Activated naive CD4-positive, alpha-beta T cell treated with anti-CD3 and anti-CD28 coated beads, Interleukin-2, amount 50 U/mL, for 72 hours (primary cell): ENCODE results near the gene FRS2. TPM values are rescaled to one million over a fixed set of nuclear protein-coding genes. Genes with fewer than 3 reads are reported as not detected.
A peak's percentile ranks its signal among the peaks of the same experiment; 100 is the strongest.

Source experiments
- ATAC-seq, 2 donors: fragments of 150-1000 bp; cut with Tn5 transposase; 2 replicates each; pipeline ENCODE4 v1.10.0; 2021; ENCODE audit warnings: mild to moderate bottlenecking in 2 of 2, moderate library complexity in 2 of 2
- DNase-seq, 2 donors: peaks; one replicate each; pipeline ENCODE4 v3.0.0; 2021 to 2022; ENCODE audit warnings: low spot score in 2 of 2
- H3K27ac Mint-ChIP-seq, 2 donors: one replicate each; pipeline ENCODE4 v1.8.0; 2022; ENCODE audit warnings: mild to moderate bottlenecking in 2 of 2, mixed read lengths in 2 of 2
- H3K36me3 Mint-ChIP-seq, 2 donors: one replicate each; pipeline ENCODE4 v1.8.0; 2022; ENCODE audit warnings: mixed read lengths in 2 of 2
- H3K9me3 Mint-ChIP-seq, 2 donors: one replicate each; pipeline ENCODE4 v1.8.0; 2022; ENCODE audit warnings: mixed read lengths in 2 of 2
- total RNA-seq, 2 donors: library from RNA; stranded (reverse); gene quantifications; one replicate each; pipeline ENCODE4 v1.2.3, GENCODE V29; 2022

The FRS2 gene
- total RNA-seq, 2 donors from 2014 or later = 13.1 to 15.5 TPM

DNA sequence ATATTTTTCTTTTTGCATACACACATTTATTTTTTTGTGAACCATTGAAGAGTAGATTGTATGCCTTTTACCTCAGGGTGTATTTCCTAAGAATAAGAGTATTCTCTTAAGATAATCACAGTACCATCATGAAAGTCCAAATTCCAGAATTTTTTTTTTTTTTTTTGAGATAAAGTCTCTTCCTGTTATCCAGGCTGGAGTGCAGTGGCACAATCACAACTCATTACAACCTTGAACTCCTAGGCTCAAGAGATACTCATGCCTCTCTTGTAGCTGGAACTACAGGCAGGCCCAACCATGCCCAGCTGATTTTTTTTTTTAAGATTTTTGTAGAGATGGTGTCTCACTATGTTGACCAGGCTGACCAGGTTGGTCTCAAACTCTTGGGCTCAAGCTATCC, 10.9 kb downstream of the FRS2 start:
- DNase-seq (no peak), ATAC-seq (no peak)
- Mint-ChIP-seq H3K27ac (no peak overlapping the region), H3K36me3 (peaks cover 0 to 20% of the 10 kb centered on the region in 2 donors), H3K9me3 (no peaks in the 10 kb centered on the region)

DNA sequence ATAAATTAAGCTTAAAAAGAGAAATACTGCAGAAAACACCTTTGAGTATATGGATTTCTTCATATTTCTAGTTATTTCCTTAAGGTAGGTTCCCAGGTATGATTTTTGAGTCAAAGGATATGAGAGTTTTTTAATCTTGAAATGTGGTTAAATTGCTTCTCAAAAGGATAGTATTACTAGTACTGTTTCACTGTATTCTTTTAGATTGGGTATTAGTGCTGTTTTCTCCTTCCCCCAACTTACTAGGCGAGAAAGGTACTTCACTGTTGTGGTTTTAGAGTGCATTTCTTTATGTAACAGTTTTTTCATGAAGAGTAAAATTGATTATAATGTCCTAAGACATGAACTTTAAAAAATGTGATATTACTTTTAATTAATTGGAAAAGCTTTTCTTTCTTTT, 13.5 kb downstream of the FRS2 start:
- peak in 1 of 2 donors; percentile 70 for ATAC-seq
- Mint-ChIP-seq H3K9me3 (peaks cover 0 to 7% of the 10 kb centered on the region in 2 donors), H3K27ac (no peak overlapping the region), H3K36me3 (peaks cover 8 to 39% of the 10 kb centered on the region in 2 donors)
- no peak for DNase-seq

DNA sequence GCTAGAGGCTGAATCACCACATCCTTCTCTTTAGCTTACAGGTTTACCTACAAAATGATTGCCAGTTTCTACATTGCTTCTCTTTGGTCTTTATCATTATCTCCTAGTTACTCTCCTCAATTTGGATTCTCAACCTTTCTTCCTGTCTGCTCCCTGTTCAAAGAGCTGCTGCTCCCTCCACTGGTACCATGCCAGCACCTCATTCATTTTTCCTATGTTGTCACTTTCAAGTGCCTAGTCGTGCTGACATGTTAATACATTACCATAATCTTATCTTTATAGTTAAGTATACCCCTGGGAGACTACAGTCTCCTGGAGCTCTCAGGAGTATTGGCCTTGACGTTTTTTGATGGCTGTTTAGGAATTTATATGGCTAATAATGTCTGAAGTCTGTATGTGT, 14.2 kb downstream of the FRS2 start:
- Mint-ChIP-seq H3K36me3 (peaks cover 8 to 39% of the 10 kb centered on the region in 2 donors), H3K27ac (peak overlapping the region in 1 of 2 donors; percentile 16), H3K9me3 (peaks cover 0 to 7% of the 10 kb centered on the region in 2 donors)
- no peak for DNase-seq
- ATAC-seq = no peak

DNA sequence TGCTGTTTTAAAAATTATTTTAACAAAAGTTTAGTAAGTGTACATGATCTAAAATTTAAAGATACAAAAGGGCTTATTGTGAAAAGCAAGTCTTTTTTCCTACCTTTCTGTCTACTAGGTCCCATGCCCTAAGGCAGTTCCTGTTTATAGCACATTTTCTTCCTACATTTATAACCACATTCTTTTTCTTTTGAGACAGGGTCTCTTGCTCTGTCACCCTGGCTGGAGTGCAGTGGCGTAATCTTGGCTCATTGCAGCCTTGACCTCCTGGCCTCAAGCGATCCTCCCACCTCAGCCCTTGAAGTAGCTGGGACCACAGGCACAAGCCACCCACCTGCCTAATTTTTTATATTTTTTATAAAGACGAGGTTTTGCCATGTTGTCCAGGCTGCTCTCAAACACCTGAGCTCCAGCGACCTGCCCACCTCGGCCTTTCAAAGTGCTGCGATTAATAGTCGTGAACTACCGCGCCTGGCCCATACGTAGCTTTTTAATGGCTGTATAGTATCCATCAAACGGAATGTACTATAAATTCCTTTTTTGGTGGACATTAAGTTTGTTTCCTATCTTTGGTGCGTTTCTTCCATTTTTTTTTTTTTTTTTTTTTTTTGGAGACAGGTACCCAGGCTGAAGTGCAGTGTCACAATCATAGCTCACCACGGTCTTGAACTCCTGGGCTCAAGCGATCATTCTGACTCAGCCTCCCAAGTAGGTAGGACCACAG, 20.9 kb downstream of the FRS2 start:
- no peak for ATAC-seq
- no peak for DNase-seq
- peaks cover 0 to 7% of the 10 kb centered on the region in 2 donors for H3K9me3 Mint-ChIP-seq
- peak overlapping the region in 1 of 2 donors; percentile 5 for H3K27ac Mint-ChIP-seq
- peaks cover 8 to 27% of the 10 kb centered on the region in 2 donors for H3K36me3 Mint-ChIP-seq

DNA sequence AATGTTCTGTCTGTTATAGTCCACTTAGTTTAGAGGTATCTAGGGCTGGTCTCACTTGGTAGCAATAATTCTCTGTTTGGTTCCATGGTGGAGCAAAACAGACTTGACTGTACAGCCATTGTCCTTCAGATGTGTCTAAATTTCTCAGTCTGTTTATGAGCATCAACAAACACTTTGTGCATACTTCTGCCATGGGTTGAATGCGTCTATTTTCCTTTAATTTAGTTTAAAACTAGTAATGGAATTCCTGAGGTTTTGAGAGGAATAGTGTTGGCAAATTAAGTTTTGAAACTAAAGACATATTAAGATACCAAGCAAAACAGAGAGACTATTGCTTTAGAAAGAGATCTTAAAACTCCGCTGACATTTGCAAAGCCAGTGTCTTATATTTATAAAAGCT, 22.6 kb downstream of the FRS2 start:
- DNase-seq (no peak), ATAC-seq (no peak)
- Mint-ChIP-seq H3K9me3 (peaks cover 0 to 2% of the 10 kb centered on the region in 2 donors), H3K36me3 (peaks cover 0 to 11% of the 10 kb centered on the region in 2 donors), H3K27ac (no peak overlapping the region)

DNA sequence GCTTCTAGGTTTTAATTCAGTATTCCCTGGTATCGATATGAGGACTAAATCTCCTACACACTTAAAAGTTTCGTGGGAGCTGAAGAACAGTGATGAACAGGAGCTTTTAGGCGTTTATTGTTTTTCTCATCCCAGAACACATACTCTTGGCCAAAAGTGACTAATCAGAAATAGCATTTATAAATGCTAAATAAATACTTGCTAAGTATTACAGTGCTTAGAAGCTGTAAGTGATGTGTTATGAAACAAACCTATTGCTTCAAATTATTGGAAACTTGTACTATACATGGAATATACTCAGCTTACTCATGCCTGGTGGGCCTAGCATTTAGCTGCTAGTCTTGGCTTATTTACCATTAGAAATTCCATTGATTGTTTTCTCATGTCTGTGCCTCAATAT, 24.9 kb downstream of the FRS2 start:
- H3K9me3 Mint-ChIP-seq = no peaks in the 10 kb centered on the region
- ATAC-seq (no peak), DNase-seq (no peak)
- H3K27ac Mint-ChIP-seq = no peak overlapping the region
- peaks cover 0 to 8% of the 10 kb centered on the region in 2 donors for H3K36me3 Mint-ChIP-seq

DNA sequence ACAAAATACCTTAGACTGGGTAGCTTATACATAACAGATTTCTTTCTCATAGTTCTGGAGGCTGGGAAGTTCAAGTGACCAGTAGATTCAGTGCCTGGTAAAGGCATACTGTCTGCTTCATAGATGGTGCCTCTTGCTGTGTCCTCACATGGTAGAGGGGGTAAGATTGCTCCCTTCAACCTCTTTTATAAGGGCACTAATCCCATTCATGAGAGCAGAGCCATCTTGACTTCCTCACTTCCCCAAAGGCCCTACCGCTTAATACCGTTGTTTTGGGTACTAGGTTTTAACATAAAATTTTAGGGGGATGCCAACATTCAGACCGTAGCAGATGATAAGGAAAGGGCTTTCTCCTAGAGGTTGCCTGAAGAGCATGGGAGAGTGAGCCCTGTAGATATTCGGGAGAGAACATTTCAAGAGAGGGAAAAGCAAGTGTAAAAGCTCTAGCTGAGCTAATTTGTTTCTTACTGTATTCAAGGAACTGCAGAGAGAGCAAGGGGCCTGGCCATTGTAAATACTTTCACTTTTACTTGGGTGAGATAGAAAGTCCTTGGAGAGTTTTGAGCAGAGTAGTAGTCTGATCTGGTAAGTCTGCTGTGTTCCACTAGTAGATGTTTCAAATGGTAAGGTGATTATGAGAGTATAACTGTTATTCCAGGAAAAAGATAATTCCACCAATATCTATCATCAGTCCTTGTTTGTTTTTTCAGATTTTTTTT, 27.3 kb downstream of the FRS2 start:
- Mint-ChIP-seq H3K36me3 (peaks cover 0 to 8% of the 10 kb centered on the region in 2 donors), H3K9me3 (no peaks in the 10 kb centered on the region), H3K27ac (peak overlapping the region in 1 of 2 donors; percentile 27)
- ATAC-seq (peak; percentile 36 to 55), DNase-seq (no peak)

DNA sequence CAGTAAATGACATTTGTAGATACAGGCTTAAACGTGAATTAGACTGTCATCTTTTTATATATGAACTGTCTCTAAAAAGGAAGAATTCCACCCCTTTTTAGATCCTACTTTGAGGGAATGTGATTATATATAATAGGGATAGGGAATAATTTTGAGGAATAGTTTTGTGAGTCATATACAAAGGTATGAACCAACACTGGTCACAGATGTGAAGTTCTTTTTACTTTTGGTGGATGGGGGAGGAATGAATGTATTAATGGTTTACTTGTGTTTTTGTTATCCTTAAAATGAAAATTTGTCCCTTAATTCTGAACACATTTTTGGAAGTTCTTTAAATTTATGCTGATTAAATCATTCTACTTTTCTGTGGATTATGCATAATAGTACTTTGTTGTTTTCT, 30.4 kb downstream of the FRS2 start:
- H3K9me3 Mint-ChIP-seq = no peaks in the 10 kb centered on the region
- no peak overlapping the region for H3K27ac Mint-ChIP-seq
- peaks cover 0 to 1% of the 10 kb centered on the region in 2 donors for H3K36me3 Mint-ChIP-seq
- DNase-seq = no peak
- no peak for ATAC-seq

DNA sequence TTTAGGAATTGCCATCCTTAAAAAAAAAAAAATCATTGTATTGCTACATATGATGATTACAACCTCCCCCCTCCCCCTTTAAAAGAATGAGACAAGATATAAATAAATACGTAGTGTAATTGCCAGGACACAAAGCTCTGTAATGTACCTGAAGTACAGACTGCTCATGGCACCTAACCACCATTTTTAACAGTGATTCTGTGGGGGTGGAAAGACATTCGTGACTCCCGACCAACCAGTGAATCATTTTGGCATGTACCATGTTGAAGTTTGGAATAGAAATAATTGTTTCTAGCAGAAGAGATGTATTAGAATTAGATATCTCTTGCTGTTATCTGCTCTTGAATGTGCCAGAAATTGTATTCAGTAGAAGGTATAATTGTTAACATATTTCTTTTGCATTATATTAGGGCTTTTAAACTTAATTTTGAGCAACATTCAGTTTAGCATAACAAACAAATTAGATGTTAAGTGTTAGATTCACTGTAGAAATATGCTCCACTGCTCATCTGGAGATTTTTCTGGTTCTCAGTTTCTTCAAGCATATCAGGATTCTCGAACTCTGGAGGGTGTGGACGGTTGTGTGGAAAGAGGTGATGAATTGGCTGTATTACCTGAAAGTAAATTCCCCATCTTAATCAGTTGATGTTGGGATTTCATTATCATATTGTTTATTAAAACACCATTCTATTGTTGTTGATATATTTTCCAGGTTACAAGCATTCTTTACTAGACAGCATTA, 31.1 kb downstream of the FRS2 start:
- Mint-ChIP-seq H3K36me3 (no peaks in the 10 kb centered on the region), H3K9me3 (no peaks in the 10 kb centered on the region), H3K27ac (no peak overlapping the region)
- no peak for DNase-seq
- ATAC-seq = no peak

DNA sequence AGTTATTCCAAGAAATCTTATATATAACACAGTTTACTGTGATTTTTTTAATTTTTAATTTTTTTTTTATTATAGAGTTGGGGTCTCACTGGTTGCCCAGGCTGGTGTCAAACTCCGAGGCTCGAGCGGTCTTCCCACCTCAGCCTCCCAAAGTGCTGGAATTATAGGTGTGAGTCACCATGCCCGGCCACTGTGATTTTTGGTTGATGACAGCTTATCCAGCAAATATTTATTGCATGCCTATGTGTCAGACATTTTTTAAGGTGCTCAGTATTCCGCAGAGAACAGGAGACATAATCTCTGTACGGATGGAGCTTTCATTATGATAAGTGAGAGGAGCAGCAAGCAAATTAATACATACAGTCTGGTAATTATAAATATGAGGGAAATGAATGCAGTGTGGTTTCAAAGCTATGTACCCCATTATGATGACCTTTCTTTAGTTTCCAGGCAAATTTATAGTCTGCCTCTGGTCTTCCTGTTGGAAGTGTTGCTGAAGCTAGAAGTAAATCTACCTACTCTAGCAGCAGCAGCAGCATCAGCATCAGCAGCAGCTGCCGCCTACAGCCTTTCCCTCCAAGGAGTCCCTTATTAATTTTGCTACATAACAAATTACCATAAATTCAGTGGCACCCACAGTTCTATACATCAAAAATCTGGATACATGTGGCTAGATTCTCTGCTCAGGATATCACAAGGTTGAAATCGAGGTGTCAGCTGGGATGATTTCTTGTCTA, 32.3 kb downstream of the FRS2 start:
- Mint-ChIP-seq H3K36me3 (no peaks in the 10 kb centered on the region), H3K27ac (no peak overlapping the region), H3K9me3 (no peaks in the 10 kb centered on the region)
- ATAC-seq = no peak
- DNase-seq = no peak

DNA sequence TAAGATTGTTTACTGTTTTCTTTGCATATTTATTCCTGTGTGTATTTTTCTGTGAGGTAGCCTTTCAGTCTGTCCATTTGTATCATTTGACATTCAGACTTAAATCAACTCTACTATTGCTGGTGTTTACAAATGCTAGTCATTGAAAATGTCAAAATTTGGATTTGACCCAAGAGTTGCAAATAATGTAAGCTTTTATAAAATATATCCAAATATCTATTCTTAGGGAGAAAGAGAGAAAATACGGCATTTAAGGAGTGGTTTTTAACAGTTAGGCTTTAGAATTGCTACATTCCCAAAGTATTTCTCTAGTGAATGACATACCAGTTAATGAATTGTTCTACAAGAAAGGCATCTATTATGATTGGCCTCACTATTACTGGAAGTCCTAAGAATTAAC, 37.9 kb downstream of the FRS2 start:
- H3K36me3 Mint-ChIP-seq = no peaks in the 10 kb centered on the region
- no peak overlapping the region for H3K27ac Mint-ChIP-seq
- DNase-seq = no peak
- no peaks in the 10 kb centered on the region for H3K9me3 Mint-ChIP-seq
- no peak for ATAC-seq

DNA sequence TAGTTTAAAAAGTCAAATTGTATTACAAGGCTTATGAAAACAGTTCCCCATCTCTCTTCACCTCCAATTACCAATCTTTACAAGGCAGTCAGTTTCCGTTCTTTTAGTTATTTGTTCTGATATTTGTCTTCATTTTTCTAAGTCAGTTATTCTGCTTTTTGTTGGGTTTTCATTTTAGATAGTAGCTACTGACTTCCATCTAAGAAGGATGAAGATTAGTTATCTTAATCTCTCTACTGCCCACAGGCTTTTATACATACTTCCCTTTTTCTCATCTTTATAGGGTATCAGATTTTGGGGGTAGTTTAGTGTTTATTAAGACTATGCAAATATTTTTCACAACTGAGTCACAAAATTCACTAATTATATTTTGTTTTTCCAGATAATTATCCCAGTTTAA, 38.4 kb downstream of the FRS2 start:
- ATAC-seq (no peak), DNase-seq (no peak)
- no peaks in the 10 kb centered on the region for H3K9me3 Mint-ChIP-seq
- H3K27ac Mint-ChIP-seq = no peak overlapping the region
- no peaks in the 10 kb centered on the region for H3K36me3 Mint-ChIP-seq

DNA sequence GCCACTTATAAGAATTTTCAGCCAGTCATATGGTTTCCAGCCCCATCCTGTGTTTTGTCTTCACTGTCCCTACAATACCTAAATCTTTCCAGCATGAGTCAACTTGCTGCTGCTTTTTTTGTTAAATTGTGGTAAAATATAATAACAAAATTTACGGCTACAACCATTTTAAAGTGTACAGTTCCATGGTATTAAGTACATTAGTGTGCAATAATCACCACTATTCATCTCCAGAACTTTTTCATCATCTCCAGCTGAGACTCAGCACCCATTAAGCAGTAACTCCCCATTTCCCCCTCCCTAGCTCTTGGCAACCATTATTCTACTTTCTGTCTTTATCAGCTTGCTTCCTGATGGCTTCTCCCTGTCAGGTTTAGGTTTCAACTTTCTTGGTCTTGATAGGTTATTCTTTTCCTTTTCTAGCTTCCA, 39.1 kb downstream of the FRS2 start:
- no peaks in the 10 kb centered on the region for H3K36me3 Mint-ChIP-seq

DNA sequence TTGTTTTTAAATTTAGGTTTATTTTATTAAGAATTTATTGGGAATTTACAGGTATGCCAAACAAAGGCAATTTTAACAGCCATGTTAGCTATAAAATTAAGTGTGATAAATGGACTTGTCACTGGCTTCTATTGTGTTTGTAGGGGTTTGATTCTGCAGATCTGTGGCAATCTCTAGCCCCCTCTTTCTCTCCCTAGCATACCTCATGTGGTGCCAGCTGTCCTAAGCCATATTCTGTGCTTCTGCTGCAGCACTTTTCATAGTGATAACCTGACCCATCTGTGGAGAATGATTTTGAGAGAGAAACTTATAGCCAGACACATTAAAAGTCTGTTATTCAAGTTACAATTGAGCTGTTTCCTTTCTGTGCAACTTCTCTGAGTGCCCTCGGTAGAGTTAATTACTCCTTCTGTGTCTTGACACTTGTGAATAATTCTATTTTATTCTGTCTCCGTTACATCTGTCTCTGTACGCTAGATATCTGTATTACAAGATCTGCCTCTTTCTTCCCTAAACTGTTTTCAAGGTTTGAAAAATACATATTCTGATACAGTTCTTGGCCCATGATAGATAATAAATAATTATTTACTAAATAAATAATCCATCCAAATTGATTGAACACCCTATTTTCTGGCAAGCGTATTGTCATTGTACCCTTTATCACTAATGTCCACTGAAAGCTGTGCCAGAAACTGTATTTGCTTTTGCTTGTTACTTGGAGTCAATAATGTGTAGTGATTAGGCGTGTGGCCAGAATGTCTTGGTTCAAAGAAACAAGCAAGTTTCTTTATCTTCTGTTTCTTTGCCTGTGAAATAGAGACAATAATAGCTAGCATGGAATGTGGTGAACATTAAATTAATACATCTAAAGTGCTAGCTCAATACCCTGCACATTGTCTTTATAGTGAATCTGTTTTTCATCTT, 40.0 kb downstream of the FRS2 start:
- Mint-ChIP-seq H3K36me3 (no peaks in the 10 kb centered on the region), H3K27ac (no peak overlapping the region), H3K9me3 (no peaks in the 10 kb centered on the region)
- ATAC-seq = no peak
- no peak for DNase-seq

More for the DNA sequence above, 39.1 kb downstream of the FRS2 start:
- ATAC-seq (no peak), DNase-seq (no peak)
- Mint-ChIP-seq H3K9me3 (no peaks in the 10 kb centered on the region), H3K27ac (no peak overlapping the region)

DNA sequence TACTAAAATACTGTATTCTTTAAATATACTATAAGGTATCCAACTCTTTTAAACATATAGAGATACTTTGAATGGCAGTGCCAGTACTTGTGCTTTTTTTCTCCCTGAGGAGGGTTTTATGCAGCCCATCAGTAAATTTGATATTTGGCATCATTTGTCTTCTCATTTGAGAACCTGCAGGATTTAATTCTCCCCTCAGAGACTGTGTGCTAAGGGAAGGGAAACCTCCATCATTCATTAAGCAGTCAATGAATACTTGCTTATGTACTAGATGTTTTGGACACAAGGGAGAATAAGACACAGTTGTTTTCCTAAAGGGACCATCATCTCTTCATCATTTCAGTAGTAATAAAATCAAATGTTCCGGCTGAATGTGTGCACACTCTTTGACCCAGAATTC, 40.8 kb downstream of the FRS2 start:
- no peaks in the 10 kb centered on the region for H3K36me3 Mint-ChIP-seq
- no peak for DNase-seq
- ATAC-seq = no peak
- H3K27ac Mint-ChIP-seq = no peak overlapping the region
- no peaks in the 10 kb centered on the region for H3K9me3 Mint-ChIP-seq
